GM18909 (cell line): ENCODE results near the gene CIRBP.
"Not testable (repeated sequence)": the region's sequence is repeated elsewhere in the genome, so short reads cannot be mapped to it uniquely, and the experiment has no call there.

Experiments used
- ATAC-seq: cut with Tn5 transposase; IDR thresholded peaks from one replicate; pipeline ENCODE4 v1.9.1; 2021; ENCODE audit warnings: mild to moderate bottlenecking; ENCODE audit not compliant: unreplicated experiment, poor library complexity

CIRBP gene

GRCh38 chr19:1304197-1304924 is 35.2 kb downstream of the CIRBP start:
- ATAC-seq, result no peak

GRCh38 chr19:1305354-1305753 is 36.2 kb downstream of the CIRBP start:
- ATAC-seq, result not testable (repeated sequence)

GRCh38 chr19:1307320-1307719 is 38.2 kb downstream of the CIRBP start:
- ATAC-seq, result no peak

GRCh38 chr19:1307755-1308303 is 38.7 kb downstream of the CIRBP start:
- ATAC-seq, result no peak

- ATAC-seq, result no peak
Observed at GRCh38 chr19:1308718-1309117, 39.6 kb downstream of the CIRBP start.

- no peak for ATAC-seq
Observed at GRCh38 chr19:1309977-1310852, 41.1 kb downstream of the CIRBP start.

- no peak for ATAC-seq
Observed at GRCh38 chr19:1310853-1311180, 41.7 kb downstream of the CIRBP start.

- no peak for ATAC-seq
Observed at GRCh38 chr19:1311543-1312091, 42.5 kb downstream of the CIRBP start.

- no peak for ATAC-seq
Observed at GRCh38 chr19:1312767-1313694, 43.9 kb downstream of the CIRBP start.

GRCh38 chr19:1313695-1314613 is 44.8 kb downstream of the CIRBP start:
- ATAC-seq, result no peak

GRCh38 chr19:1315470-1316166 is 46.5 kb downstream of the CIRBP start:
- no peak for ATAC-seq

- no peak for ATAC-seq
Observed at GRCh38 chr19:1316466-1316865, 47.3 kb downstream of the CIRBP start.

GRCh38 chr19:1317274-1318003 is 48.3 kb downstream of the CIRBP start:
- ATAC-seq, result no peak

- no peak for ATAC-seq
Observed at GRCh38 chr19:1318678-1319471, 49.7 kb downstream of the CIRBP start.

GRCh38 chr19:1320282-1320650 is 51.1 kb downstream of the CIRBP start:
- not testable (repeated sequence) for ATAC-seq

GRCh38 chr19:1321539-1321938 is 52.4 kb downstream of the CIRBP start:
- no peak for ATAC-seq
